Forelimb muscle (tissue), 1 donor: ENCODE data around the gene SMKR1. TPM values are rescaled to one million over a fixed set of nuclear protein-coding genes. Genes with fewer than 3 reads are reported as not detected.
A peak's percentile ranks its signal among the peaks of the same experiment; 100 is the strongest.
"Not testable (repeated sequence)": the region's sequence is repeated elsewhere in the genome, so short reads cannot be mapped to it uniquely, and the experiment has no call there.

ENCODE experiments used
- DNase-seq: peaks from one replicate; pipeline ENCODE4 v3.0.0-alpha.2; 2013; ENCODE audit warnings: low read depth
- polyA plus RNA-seq: library from polyadenylated mRNA; unstranded; fragments of 120-200 nt; gene quantifications from one replicate; pipeline ENCODE4 v1.2.1, GENCODE V29; 2013; ENCODE audit not compliant: insufficient read length

The SMKR1 gene
- 0.14 TPM for polyA plus RNA-seq

GRCh38 chr7:129501760-129502707 is at the start of gene SMKR1:
Gene SMKR1 (plus strand): TSS chr7:129502531. CDS start chr7:129502825, 294 bp downstream.
- peak; percentile 24 for DNase-seq

GRCh38 chr7:129452589-129453231 is 49.6 kb upstream of the SMKR1 start:
- DNase-seq: no peak

- no peak for DNase-seq
Observed at GRCh38 chr7:129453510-129454248, 48.7 kb upstream of the SMKR1 start.

- DNase-seq: no peak
Observed at GRCh38 chr7:129454249-129454551, 48.1 kb upstream of the SMKR1 start.

GRCh38 chr7:129456421-129456820 is 45.9 kb upstream of the SMKR1 start:
- DNase-seq: no peak

- DNase-seq: no peak
Observed at GRCh38 chr7:129457101-129457500, 45.2 kb upstream of the SMKR1 start.

GRCh38 chr7:129458171-129458570 is 44.2 kb upstream of the SMKR1 start:
- DNase-seq: no peak

- no peak for DNase-seq
Observed at GRCh38 chr7:129461809-129462208, 40.5 kb upstream of the SMKR1 start.

GRCh38 chr7:129462420-129462819 is 39.9 kb upstream of the SMKR1 start:
- no peak for DNase-seq

GRCh38 chr7:129464194-129464593 is 38.1 kb upstream of the SMKR1 start:
- DNase-seq: no peak

- no peak for DNase-seq
Observed at GRCh38 chr7:129465080-129465479, 37.3 kb upstream of the SMKR1 start.

- DNase-seq: no peak
Observed at GRCh38 chr7:129466796-129467195, 35.5 kb upstream of the SMKR1 start.

- DNase-seq: no peak
Observed at GRCh38 chr7:129468087-129468486, 34.2 kb upstream of the SMKR1 start.

- DNase-seq: no peak
Observed at GRCh38 chr7:129468547-129468946, 33.8 kb upstream of the SMKR1 start.

- DNase-seq: no peak
Observed at GRCh38 chr7:129469930-129470329, 32.4 kb upstream of the SMKR1 start.

- no peak for DNase-seq
Observed at GRCh38 chr7:129470411-129470810, 31.9 kb upstream of the SMKR1 start.

- DNase-seq: no peak
Observed at GRCh38 chr7:129471402-129471827, 30.9 kb upstream of the SMKR1 start.

- not testable (repeated sequence) for DNase-seq
Observed at GRCh38 chr7:129475931-129476330, 26.4 kb upstream of the SMKR1 start.

- DNase-seq: not testable (repeated sequence)
Observed at GRCh38 chr7:129476398-129476797, 25.9 kb upstream of the SMKR1 start.

- no peak for DNase-seq
Observed at GRCh38 chr7:129479831-129480230, 22.5 kb upstream of the SMKR1 start.

GRCh38 chr7:129480674-129481363 is 21.5 kb upstream of the SMKR1 start:
- no peak for DNase-seq

GRCh38 chr7:129481376-129481775 is 21.0 kb upstream of the SMKR1 start:
- not testable (repeated sequence) for DNase-seq
